Motor neuron (in vitro differentiated cells): ENCODE data around the gene MBD3. TPM values are rescaled to one million over a fixed set of nuclear protein-coding genes. Genes with fewer than 3 reads are reported as not detected.

ENCODE experiments used
- total RNA-seq, 8 experiments: library from RNA; unstranded; fragments of 300-600 nt; gene quantifications; 2 replicates each; pipeline versions ENCODE4 v1.2.3 to v1.2.4, GENCODE V29; 2022

MBD3 gene
- total RNA-seq, 8 experiments from 2014 or later: 37.0 to 114 (median 54.7) TPM

Other genes with a start within 250 kb of the MBD3 start
- gene NDUFS7, start 209.0 kb downstream of the MBD3 start, total RNA-seq: 100 to 1,000 TPM in 1 of 8 experiments, 10 to 100 TPM in 7; 82.8 to 117 (median 89.1) TPM
- gene GAMT, start 191.3 kb downstream of the MBD3 start, total RNA-seq: 10 to 100 TPM; 18.6 to 38.9 (median 27.6) TPM
- gene DAZAP1, start 185.3 kb downstream of the MBD3 start, total RNA-seq: 100 to 1,000 TPM in 2 of 8 experiments, 10 to 100 TPM in 6; 32.3 to 129 (median 46.7) TPM
- 1,000 to 10,000 TPM; 1,397 to 2,339 (median 1,906) TPM for gene RPS15, start 154.5 kb downstream of the MBD3 start, total RNA-seq
- gene APC2, start 142.7 kb downstream of the MBD3 start, total RNA-seq: 10 to 100 TPM in 5 of 8 experiments, 1 to 10 TPM in 1, under 1 TPM in 2; 0.31 to 52.0 (median 31.9) TPM
- 10 to 100 TPM; 27.2 to 34.3 (median 32.7) TPM for gene C19orf25, start 113.7 kb downstream of the MBD3 start, total RNA-seq
- 1 to 10 TPM; 1.9 to 5.6 (median 4.4) TPM for gene PCSK4, start 102.5 kb downstream of the MBD3 start, total RNA-seq
- gene REEP6, start 101.7 kb downstream of the MBD3 start, total RNA-seq: 10 to 100 TPM in 1 of 8 experiments, 1 to 10 TPM in 7; 3.2 to 16.8 (median 5.7) TPM
- gene ADAMTSL5, start 79.8 kb downstream of the MBD3 start, total RNA-seq: 1 to 10 TPM in 4 of 8 experiments, under 1 TPM in 3, not detected in 1; 0.09 to 8.2 (median 1.5) TPM
- gene PLK5, start 68.8 kb downstream of the MBD3 start, total RNA-seq: under 1 TPM in 6 of 8 experiments, not detected in 2; 0.27 to 0.45 (median 0.29) TPM
- gene MEX3D, start 24.5 kb downstream of the MBD3 start, total RNA-seq: 10 to 100 TPM in 6 of 8 experiments, 1 to 10 TPM in 2; 3.2 to 46.9 (median 18.1) TPM
- 100 to 1,000 TPM in 7 of 8 experiments, 10 to 100 TPM in 1; 92.4 to 219 (median 112) TPM for gene UQCR11, start 12.6 kb upstream of the MBD3 start, total RNA-seq
- gene TCF3, start 59.8 kb upstream of the MBD3 start, total RNA-seq: 100 to 1,000 TPM in 1 of 8 experiments, 10 to 100 TPM in 7; 25.2 to 106 (median 44.9) TPM
- 1 to 10 TPM in 1 of 8 experiments, under 1 TPM in 6, not detected in 1; 0.11 to 3.7 (median 0.35) TPM for gene ONECUT3, start 160.6 kb upstream of the MBD3 start, total RNA-seq
- 1 to 10 TPM in 1 of 8 experiments, under 1 TPM in 7; 0.32 to 2.3 (median 0.78) TPM for gene ATP8B3, start 219.4 kb upstream of the MBD3 start, total RNA-seq